C1 segment of cervical spinal cord (tissue), 14 donors: ENCODE results near the gene ZMIZ1.

Source experiments
- DNase-seq, 14 donors: peaks; one replicate each; lab custom pipeline; 2025; lab: John Stamatoyannopoulos, UW

The ZMIZ1 gene

DNA sequence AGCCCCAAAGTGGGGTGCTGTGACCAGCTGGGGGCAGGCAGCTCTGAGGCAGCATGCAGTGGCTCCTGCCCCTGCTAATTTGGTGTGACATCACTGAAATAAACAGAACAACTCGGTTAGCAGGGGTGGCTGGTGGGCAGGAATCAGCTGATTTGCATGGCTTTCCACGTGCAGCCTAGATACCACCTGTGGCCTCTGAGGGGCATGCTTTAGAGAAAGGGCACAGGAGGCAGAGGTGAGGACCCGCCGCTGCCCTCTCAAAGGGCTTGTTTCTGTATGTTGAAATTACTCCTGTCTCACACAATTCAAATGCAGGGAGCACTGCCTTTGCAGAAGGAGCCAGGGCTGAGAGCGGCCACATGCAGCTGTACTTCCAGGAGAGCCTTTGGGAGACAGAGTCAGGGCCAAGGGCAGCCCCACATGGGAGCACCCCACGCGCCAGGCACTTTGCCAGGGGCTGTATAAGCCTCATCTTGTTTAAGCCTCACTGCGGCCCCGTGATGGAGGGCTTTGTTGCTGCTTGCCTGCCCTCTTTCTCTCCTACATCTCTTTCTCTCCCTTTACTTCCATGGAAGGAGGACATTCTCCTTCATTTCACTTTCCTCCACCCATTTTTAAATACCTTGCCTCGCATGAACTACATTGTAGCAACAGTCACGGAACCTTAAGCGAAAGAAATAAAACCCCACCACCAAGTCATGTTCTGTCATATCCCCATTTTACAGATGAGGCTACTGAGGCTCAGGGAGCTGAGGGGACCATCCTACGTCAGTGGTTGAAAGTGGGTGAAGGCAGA, 137.7 kb downstream of the ZMIZ1 start:
- DNase-seq: peak in 7 of 14 donors; percentile 30 to 67 (median 49)

DNA sequence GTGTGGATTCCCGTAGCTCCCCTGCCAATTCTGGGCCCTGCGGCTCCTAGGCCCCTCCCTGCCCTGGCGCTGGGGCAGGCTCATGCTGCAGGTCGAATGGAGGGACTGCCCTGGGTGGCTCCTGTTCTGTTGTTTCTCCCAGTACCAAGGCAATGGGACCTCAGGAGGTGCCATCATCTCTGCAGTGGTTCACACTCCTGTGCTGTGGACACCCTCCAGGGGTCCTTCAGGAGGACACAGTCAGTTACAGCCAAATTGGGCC, 138.3 kb downstream of the ZMIZ1 start:
- DNase-seq: no peak

DNA sequence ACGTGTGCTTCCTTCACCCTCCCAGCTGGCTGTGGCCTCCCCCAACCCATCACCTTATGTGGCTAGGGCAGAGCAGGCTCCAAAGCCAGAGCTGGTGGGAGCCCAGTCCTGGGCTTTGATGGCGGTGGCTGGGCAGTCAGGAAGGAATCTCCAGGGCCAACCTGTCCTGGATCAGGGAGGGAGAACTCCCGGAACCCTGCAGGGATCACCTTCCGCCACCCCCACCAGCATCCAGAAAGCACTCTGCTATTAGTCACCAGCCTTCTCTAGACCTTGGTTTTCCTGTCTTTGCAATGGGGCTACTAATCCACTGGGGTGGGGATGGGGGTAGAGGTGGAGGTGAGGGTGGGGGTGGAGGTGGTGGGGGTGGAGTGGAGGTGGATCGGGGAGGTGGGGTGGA, 139.0 kb downstream of the ZMIZ1 start:
- DNase-seq: no peak

DNA sequence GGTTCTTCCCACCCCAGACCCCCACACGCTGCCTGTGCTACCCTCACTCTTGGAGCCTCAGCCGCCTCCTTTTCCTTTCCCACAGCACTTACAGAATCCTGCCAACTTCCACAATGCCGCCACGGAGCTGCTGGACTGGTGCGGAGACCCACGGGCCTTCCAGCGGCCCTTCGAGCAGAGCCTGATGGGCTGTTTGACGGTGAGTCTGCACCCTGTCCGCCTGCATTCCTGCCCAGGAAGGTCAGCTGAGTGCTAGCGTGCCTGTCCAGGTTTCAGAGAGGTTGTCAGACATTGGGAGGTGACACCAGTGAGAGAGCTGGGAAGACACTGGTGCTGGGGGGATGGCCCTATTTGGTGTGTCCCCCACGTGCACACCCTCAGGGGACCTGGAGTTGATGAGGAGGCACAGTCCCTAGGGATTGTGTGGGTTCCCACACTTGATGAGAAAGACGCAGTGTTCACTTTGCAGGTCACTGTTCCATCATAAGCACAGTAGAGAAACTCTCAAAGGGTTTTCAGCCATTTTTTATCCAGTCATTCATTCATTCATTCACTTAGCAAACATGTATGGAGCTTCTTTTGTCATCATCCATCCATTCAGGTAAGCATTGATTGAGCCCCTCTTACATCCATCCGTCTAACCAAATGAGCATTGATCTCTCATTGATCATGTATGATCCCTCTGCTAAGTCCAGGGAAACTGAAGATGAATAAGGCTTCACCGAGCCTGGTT, 139.7 kb downstream of the ZMIZ1 start:
- no peak for DNase-seq

DNA sequence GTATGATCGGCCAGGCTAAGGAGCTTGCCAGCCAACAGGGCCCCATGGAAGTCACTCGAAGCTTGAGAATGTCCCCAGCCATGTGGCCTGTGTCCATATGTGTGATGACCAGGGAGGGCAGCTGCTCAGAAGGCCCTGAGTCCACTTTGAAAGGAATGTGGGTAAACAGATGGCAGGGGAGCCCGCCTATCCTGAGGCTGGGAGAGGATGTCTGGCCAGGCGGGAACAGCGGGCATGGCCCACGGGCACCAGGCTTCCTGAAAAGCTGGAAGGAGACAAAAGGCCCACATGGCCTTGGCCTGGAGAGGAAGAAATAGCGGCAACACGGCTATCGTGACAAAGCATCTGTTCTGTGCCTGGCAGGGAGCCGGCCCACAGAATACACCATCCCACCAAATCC, 140.6 kb downstream of the ZMIZ1 start:
- DNase-seq: peak in 1 of 14 donors; percentile 26

DNA sequence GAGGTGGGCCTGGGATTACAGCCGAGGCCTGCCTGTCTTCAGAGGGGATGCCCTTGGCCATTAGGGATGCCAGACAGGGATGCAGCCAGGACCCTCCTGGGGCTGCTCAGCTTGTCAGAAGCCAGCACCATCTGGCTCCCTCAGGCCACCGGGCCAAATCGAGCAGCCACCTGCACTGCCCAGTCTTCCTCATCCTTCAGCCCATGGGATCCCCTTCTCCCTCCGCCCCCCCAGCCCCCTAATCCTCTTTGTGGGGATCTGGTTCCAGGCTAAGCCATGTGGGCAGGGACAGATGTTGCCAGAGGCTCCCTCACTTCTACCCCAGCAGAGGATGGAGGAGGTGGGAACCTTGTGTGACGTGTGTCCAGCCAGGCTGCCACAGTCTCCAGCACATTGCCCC, 141.1 kb downstream of the ZMIZ1 start:
- DNase-seq: peak in 1 of 14 donors; percentile 31

DNA sequence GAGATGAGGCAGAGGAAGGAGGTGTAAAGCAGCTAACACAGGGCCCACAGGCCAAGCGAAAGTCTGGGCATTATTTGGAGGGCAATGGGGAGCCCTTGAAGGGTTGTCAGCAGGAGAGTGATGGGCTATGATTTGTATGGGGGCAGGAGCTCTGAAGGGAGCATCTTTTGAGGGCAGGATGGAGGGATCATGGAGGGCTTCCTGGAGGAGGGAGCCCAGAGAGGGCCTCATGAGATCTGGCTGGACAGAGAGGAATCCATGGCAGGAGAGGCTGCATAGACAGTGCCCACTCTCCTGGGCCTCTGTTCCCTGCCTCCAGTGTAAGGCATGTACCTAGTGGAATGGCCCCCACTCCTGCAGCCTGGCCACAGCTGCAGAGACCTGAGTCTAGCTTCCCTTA, 141.9 kb downstream of the ZMIZ1 start:
- no peak for DNase-seq

DNA sequence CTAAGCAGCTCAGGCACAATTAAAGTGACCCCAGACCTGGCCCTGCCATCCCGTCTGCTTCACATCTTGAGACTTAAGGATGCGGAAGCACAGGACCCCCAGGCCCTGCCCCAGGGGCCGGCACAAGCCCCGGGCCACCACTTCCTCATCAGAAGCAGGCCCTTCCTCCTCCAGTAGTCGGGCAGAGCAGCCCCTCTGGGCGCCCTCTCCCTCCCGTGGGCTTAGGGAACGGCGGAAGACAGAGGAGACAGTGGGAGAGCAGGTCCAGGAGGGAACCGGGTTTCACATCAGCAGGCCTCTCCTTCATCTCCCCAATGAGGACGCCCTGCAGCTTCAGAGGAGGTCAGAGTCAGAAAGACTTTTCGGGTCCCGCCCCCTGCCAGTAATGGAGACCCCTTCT, 142.8 kb downstream of the ZMIZ1 start:
- no peak for DNase-seq

DNA sequence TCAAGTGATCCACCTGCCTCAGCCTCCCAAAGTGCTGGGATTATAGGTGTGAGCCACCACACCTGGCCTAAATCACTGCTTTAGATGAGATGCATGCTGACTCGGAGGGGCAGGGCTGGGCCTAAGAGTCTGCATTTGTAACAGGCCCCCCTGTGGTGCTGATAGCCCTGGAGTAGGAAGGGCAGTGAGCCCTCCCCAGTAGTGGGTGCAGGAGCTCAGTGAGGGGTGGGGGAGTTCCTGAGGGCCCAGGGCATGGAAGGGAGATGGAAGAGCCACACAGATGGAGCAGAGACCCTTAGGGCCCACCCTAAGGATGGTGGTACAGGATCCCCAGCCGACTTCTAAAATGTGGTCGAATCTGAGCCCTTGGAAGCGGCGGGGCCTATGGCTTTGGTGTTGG, 146.8 kb downstream of the ZMIZ1 start:
- no peak for DNase-seq

DNA sequence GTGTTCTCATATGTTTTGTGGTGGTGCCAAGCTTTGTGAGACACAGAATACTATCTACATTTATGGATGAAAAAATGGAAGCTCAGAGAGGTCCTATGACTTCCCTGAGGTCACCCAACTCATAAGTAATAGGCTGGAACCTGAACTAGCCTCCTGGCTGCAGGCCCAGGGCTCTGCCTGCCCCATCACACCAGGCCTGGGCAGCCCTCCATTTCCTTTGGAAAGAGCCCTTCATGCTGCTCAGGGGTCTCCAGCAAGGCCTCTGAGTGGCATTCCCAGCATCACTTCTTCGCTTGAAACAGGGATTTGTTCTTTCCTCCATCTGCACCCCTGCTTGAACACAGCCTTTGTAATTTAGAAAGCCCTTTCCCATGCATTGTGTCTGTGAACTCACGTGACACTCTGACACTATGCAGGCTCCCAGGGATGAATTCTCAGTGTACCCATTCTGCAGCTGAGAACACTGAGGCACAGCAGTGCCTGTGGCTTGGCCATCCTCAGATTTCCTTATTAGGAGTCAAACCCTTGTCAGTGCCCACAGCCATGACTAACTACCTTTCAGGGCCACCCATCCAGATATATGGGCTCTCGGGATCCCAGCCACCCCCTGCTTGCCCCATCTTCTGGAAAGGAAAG, 150.7 kb downstream of the ZMIZ1 start:
- DNase-seq: peak in 1 of 14 donors; percentile 55

DNA sequence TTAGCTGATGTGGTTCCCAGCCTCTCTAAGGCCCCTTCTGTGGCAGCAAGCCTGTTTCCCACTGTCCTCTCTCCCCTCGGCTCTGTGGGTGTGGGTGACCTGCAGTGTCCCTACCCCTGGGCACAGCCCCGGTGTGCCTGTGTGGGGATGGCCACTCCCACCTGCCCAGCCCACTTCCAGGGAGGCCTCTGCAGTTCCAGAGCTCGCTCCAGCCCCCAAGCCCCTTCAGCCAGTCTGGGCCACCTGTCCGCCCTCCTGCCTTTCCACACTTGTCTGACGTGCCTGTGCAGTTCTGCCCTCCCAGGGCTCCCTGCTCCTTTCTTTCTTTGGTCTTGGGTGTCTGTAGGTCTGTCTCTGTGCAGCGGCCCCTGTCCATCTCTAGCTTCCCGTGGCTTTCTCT, 151.5 kb downstream of the ZMIZ1 start:
- no peak for DNase-seq

DNA sequence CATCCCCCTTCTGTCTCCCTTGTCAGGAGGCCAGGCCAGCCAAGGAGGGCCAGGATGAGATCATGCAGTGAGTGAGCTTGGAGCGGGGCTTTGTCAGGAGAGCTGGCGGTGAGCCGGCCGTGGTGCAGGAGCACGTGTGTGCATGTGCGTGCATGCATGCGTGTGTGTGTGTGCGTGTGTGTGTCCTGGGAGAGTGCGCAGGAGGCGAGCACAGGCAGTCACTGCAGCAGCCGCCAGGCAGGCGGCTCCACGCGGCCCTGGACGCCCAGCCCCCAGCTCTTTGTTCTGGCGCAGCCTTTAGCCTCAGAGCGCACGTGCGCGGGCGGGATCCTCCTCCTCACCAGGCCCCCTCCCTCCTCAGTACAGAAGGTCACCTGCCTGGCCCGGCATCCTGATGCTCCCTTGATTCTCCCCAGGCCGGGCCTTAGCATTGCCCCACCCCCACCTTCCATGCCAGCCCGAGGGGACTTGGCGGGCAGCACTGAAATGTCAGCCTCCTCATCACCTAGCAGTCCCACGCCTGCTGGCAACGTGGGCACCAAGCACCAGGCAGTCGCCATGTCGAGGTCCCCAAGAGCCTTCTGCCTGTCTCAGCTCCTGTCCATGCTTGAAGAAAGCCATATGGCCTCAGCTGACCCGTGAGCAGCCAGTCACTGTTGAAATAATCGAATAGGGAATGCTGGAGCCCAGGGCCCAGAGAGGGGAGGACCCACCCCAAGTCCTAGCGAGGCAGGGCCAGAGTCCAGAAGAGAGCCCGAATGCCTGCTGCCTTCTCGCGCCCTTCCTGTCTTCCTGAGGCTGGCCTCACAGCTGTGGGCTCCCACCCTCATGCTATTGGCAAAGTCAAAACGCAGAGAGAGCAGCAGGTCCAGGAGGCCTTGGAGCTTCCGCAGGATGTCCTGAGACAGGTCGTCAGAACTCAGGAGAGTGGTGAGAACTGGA, 152.6 kb downstream of the ZMIZ1 start:
- DNase-seq: peak in 10 of 14 donors; percentile 51 to 86 (median 65)

DNA sequence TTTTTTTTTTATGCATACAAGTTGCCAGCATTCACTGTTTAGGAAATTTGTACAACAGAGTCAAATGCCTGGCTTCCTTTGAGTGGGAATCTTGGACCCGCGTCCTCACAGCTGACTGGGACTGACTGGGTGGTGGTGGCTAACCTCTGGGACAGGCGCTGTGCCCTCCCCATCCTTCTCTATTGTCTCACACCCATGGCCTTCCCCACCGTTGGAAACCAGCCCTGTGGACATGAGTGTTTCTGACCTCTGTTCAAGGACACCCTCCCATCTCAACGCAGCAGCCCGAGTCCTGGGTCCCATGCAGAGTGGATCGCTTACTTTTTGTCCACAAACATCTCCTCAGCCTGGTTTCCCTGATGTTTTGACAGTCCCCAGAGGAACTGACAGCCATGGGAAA, 153.4 kb downstream of the ZMIZ1 start:
- DNase-seq: no peak

DNA sequence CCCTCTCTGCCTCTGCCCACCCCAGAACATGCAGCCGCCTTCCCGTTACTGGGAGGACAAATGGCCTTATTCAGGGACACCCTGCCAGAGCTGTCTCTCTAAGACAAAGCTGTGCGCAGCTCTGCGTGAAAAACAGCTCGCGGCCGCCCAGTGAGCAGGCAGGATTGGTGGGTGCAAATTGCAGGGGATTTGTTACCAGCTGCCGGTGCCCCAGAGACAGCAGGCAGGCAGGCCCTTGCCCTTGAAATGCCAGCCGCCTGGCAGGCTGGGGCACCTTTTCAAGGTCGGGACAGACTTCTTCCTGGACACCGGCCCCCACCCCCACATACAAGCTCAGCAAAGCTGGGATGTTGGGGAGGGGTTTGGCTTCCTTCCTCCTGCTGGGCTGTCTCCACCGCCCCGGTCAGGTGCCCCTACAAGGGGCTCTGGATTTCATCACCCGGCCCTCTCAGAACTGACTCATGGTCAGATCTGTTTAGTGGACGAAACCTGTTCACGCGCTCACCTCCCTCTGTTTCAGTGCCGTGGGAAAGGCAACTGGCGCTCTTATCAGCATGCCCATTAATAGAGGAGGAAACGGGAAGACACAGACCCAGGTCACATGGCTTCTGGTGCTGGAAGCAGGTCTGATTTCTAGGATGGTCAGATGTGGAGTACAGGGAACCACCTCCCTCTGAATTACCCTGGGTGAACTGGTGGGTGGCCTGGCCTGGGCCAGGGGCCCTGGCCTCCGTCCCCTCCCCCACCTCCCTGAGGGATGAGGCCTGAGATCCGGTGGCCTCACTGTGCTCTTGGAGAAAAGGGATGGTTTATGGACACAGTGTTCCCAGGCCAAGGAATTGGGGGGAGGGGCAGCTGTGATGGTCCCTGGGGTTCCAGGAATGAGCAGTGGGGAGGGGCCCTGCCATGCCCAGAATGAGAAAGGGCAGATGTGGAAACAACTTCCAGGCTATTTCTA, 154.6 kb downstream of the ZMIZ1 start:
- peak in 9 of 14 donors; percentile 51 to 91 (median 73) for DNase-seq

DNA sequence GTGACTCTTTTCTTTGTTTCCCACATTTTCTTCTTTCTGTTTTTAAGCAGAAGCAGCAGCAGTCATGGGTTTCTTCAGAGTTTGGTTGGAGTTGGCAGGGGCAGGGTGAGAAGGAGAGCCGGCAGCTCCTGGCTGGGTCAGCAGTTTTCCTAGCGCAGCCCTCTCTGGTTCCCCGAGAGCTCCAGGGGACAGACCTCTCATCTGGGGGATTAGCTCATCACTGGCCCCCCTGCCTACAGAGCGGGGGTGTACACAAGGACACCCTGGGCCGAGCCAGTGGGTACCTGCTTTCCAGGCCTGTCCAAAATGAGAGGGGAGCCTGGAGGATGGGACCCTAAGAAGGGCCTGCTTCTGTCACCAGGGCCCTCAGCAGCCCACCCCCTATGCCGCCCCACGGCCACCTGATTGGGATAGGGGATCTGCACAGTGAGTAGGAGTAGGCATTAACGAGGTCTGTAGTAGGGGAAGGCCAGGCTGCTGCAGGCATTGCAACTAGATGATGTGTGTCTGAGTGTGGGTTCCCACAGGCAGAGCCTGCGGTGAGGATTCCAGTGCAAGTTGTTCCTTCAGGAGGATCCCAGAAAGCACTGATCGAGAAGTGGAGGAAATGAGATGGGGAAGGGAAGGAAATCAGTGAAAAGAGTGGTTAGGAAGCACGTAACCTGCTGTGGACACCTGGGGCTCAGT, 155.6 kb downstream of the ZMIZ1 start:
- no peak for DNase-seq

DNA sequence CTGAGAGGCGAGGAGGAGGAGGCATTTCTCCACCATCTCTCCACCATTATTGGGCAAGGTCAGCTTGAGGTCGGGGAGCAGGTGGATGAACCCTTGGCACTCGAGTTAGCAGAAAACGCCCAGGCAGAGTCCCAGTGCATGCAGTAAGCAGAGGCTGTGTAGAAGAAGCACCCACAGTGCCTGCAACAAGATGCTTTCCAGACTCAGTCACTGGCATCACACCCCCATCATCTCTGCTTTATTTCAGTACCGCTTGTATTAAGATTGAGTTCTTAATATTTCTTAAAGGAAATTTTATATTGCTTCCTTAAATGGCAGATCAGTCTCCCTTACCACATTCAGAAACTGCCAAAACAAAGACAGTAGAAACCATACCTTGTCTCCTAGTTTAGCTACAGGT, 156.2 kb downstream of the ZMIZ1 start:
- no peak for DNase-seq

DNA sequence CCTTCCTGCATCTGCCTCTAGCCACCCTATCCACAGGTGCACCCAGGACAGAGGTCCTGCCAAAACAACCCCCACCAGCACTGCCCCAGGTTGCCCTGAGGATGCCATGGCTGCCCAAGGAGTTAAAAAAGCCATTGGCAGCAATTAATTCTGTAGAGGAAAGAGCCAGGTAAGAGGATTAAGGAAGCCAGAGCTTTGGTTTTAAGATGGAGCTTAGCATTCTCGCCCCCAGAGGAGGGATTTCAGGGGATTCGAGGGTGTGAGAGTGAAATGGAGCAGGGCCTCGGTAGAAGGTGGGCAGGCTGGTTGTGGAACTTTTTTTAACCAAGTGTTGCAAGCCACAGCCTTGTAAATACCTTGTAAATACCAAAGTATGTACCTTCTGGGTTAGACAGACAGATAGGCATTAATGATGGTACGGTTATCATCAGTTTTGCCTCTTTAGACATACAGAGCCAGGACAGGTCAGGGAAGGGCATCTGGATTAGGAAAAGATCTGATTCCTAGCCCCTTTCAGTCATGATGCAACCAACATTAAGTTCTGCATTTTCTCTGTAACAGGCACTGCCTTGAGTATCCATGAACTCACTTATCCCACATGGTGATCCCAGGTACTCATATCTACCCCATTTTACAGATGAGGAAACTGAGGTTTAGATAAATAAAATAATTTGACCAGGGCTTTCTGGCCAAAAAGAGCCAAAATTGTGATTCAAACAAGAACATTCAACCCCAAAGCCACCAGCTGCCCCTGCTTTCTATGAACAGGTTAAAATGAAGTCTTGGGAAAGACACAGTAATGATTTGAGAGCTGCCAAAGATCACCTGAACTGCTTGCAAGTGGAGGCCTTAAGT, 157.9 kb downstream of the ZMIZ1 start:
- DNase-seq: no peak

DNA sequence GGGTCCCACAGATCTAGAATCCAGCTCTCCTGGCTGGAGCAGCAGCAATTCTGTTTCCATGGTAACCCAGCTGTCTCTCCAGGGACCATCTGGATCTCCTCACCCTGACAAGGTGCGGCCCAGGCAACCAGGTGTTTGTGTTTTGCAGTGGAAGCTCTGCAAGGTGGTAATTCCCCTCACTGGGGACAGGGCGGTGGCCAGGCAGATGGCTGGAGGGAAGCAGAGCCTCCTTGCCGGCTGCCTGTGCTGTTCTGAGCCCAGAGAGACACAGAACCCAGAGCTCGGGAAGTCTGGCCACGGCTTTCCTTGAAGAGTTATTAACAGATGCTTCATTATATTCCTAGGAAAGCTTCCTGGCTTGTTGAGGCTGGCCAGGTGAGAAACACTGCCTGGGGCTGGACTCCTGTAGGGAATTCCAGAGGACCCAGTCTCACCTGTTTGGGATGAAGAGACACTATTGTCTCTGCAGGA, 160.3 kb downstream of the ZMIZ1 start:
- DNase-seq: no peak

DNA sequence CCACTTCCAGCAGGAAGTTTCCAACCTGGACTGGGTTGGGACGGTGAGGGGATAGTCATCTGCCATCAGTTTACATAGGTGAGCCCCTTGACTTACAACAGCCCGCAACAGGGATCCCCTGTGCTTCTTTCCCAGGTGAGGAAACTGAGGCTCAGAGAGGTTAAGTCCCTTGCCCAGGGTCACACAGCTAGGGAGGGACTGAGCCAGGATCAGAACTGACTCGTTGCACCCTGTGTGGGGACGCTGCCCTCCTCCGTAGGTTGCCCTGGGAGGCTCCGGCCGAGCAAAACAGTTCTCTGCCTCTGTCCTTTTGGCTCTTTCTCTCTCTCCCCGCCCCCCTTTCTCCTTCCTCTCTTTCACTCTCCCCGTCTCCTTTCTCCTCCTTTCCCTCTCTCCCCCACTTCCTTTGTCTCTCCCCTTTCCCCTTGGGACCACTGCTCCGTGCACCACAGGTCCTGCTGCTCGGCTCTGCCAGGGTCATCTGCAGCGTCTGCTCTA, 161.1 kb downstream of the ZMIZ1 start:
- no peak for DNase-seq
